IPS-18a (cell line): ENCODE data around the gene ENO2.

Experiments used
- H3K27ac ChIP-seq: one replicate; pipeline ENCODE4 v1.5.1; 2013; ENCODE audit warnings: low read length
- H3K27me3 ChIP-seq: one replicate; pipeline ENCODE4 v1.6.1; 2013; ENCODE audit warnings: mild to moderate bottlenecking, low read length; ENCODE audit not compliant: control insufficient read depth, insufficient read depth
- H3K36me3 ChIP-seq: one replicate; pipeline ENCODE4 v1.6.1; 2013; ENCODE audit warnings: low read depth, low read length; ENCODE audit not compliant: control insufficient read depth
- H3K4me1 ChIP-seq: one replicate; pipeline ENCODE4 v1.6.1; 2013; ENCODE audit warnings: low read depth, low read length; ENCODE audit not compliant: control insufficient read depth
- H3K4me3 ChIP-seq: one replicate; pipeline ENCODE4 v1.5.1; 2013; ENCODE audit warnings: low read length
- H3K9ac ChIP-seq: one replicate; pipeline ENCODE4 v1.6.1; 2013; ENCODE audit warnings: mild to moderate bottlenecking, low read length, moderate library complexity
- H3K9me3 ChIP-seq: one replicate; pipeline ENCODE4 v1.6.1; 2013; ENCODE audit warnings: low read depth, low read length; ENCODE audit not compliant: control insufficient read depth

ENO2 gene

DNA sequence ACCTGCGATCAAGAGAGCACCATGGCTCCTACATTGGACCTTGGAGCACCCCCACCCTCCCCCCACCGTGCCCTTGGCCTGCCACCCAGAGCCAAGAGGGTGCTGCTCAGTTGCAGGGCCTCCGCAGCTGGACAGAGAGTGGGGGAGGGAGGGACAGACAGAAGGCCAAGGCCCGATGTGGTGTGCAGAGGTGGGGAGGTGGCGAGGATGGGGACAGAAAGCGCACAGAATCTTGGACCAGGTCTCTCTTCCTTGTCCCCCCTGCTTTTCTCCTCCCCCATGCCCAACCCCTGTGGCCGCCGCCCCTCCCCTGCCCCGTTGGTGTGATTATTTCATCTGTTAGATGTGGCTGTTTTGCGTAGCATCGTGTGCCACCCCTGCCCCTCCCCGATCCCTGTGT, 27.4 kb downstream of the ENO2 start:
- Histone ChIP-seq H3K9me3 (no peaks in the 10 kb centered on the region), H3K4me1 (peaks cover 28% of the 10 kb centered on the region), H3K4me3 (no peak overlapping the region), H3K27ac (no peak overlapping the region), H3K36me3 (peaks cover 12% of the 10 kb centered on the region), H3K9ac (no peak overlapping the region), H3K27me3 (no peaks in the 10 kb centered on the region)

DNA sequence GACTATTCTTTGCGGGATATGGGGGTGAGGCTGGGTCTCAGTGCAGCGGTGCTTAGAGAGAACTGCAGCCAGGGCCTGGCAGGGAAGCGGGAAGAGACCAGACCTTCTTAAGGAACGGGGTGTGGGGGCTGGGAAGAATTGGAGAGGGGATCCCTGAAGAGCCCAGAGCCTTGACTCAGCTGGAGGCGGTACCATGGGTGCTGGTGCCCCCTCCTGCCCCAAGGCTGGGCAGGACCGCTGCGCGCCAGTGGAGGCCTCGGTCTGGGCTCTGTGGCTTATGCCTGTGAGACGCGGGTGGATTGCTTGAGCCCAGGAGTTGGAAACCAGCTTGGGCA, 27.9 kb downstream of the ENO2 start:
- Histone ChIP-seq H3K4me3 (no peak overlapping the region), H3K9me3 (no peaks in the 10 kb centered on the region), H3K27me3 (no peaks in the 10 kb centered on the region), H3K27ac (no peak overlapping the region), H3K4me1 (peaks cover 28% of the 10 kb centered on the region), H3K9ac (no peak overlapping the region), H3K36me3 (peaks cover 12% of the 10 kb centered on the region)

DNA sequence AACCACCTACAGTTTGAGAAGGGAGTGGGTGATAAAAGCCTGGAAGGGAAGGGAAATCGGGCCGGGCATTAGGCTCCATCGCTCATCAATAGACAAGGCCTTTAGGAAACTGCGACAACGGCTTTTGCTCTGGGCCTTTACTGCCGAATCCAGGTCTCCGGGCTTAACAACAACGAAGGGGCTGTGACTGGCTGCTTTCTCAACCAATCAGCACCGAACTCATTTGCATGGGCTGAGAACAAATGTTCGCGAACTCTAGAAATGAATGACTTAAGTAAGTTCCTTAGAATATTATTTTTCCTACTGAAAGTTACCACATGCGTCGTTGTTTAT, 29.0 kb downstream of the ENO2 start:
- H3K4me3 ChIP-seq: peak overlapping the region; percentile 94
- peaks cover 12% of the 10 kb centered on the region for H3K36me3 ChIP-seq
- H3K27ac ChIP-seq: peak overlapping the region; percentile 90
- peak overlapping the region; percentile 96 for H3K9ac ChIP-seq
- H3K9me3 ChIP-seq: no peaks in the 10 kb centered on the region
- H3K27me3 ChIP-seq: no peaks in the 10 kb centered on the region
- peaks cover 25% of the 10 kb centered on the region for H3K4me1 ChIP-seq

DNA sequence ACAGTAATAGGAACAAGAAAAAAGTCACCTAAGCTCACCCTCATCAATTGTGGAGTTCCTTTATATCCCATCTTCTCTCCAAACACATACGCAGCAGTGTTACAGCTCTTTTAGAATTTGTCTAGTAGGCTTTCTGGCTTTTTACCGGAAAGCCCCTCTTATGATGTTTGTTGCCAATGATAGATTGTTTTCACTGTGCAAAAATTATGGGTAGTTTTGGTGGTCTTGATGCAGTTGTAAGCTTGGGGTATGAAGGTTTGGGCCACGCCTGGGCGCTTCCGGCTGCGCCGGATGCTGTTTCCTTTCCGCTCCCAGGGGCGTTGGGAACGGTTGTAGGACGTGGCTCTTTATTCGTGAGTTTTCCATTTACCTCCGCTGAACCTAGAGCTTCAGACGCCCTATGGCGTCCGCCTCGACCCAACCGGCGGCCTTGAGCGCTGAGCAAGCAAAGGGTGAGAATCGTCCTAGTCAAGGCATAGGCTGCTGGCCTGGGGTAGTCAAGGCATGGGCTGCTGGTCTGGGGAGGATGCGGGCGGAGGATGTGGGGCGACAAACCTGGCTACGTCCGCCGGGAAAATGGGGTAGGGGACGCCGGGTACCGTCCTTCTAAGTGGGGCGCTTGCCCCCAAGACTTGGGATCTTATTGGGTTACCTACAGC, 29.5 kb downstream of the ENO2 start, which contains the start of the genes C12orf57 and RNU7-1:
Gene C12orf57, plus strand, starts transcription at position 301 of the 659 bp plus-strand sequence. Its CDS starts 100 bp downstream, at position 401.
Gene RNU7-1, plus strand, starts transcription at position 95 of the 659 bp plus-strand sequence.
- Histone ChIP-seq H3K27me3 (no peaks in the 10 kb centered on the region), H3K36me3 (peaks cover 12% of the 10 kb centered on the region), H3K9me3 (no peaks in the 10 kb centered on the region), H3K4me3 (peak within 1 kb of the TSS; percentile 94), H3K9ac (peak within 1 kb of the TSS; percentile 96), H3K27ac (peak within 1 kb of the TSS; percentile 90), H3K4me1 (peaks cover 23% of the 10 kb centered on the region)

DNA sequence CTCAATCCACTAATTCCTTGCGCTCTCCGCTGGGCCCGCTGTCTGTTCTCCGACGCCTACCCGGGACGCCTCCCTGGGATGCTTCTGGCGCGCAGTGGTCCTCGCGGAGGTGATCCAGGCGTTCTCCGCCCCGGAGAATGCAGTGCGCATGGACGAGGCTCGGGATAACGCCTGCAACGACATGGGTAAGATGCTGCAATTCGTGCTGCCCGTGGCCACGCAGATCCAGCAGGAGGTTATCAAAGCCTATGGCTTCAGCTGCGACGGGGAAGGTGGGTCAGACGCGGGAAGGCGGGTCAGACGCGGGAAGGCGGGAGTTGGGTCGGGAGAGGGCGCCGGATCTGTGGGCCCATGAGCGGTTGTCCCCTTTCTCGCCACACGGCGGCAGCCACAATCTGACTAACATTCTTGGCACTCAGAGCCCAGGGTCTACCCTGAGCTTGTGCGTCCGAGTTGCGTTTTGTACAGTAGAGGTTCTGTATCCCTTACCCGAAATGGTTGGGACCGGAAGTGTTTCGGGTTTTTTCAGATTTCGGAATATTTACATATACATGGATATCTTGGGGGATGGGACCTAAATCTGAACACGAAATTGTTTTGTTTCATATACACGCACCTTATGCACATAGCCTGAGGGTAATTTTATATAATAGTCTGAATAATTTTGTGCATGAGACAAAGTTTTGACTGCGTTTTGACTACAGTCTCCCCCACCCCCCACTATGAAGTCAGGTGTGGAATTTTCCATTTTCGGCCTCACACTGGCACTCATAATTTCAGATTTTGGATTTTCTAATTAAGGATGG, 30.2 kb downstream of the ENO2 start:
- peak overlapping the region; percentile 90 for H3K27ac ChIP-seq
- H3K4me1 ChIP-seq: peaks cover 23% of the 10 kb centered on the region
- no peaks in the 10 kb centered on the region for H3K27me3 ChIP-seq
- H3K4me3 ChIP-seq: peak overlapping the region; percentile 94
- peak overlapping the region; percentile 96 for H3K9ac ChIP-seq
- peaks cover 12% of the 10 kb centered on the region for H3K36me3 ChIP-seq
- no peaks in the 10 kb centered on the region for H3K9me3 ChIP-seq

DNA sequence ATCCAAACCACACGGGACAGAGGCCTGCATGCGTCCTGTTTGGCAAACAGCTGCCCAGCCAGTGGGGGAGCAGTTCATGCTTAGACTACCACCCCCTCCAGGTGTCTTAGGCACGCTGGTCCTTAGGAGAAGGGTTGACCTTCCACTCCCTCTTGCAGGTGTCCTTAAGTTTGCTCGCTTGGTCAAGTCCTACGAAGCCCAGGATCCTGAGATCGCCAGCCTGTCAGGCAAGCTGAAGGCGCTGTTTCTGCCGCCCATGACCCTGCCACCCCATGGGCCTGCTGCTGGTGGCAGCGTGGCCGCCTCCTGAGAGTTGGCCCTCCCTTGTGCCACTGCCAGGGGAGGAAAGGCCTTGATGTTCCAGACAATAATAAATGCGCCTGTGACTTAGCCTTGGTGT, 31.2 kb downstream of the ENO2 start:
- peaks cover 10% of the 10 kb centered on the region for H3K36me3 ChIP-seq
- H3K4me1 ChIP-seq: peaks cover 23% of the 10 kb centered on the region
- no peaks in the 10 kb centered on the region for H3K9me3 ChIP-seq
- no peak overlapping the region for H3K9ac ChIP-seq
- peak overlapping the region; percentile 53 for H3K4me3 ChIP-seq
- H3K27ac ChIP-seq: no peak overlapping the region
- H3K27me3 ChIP-seq: no peaks in the 10 kb centered on the region

DNA sequence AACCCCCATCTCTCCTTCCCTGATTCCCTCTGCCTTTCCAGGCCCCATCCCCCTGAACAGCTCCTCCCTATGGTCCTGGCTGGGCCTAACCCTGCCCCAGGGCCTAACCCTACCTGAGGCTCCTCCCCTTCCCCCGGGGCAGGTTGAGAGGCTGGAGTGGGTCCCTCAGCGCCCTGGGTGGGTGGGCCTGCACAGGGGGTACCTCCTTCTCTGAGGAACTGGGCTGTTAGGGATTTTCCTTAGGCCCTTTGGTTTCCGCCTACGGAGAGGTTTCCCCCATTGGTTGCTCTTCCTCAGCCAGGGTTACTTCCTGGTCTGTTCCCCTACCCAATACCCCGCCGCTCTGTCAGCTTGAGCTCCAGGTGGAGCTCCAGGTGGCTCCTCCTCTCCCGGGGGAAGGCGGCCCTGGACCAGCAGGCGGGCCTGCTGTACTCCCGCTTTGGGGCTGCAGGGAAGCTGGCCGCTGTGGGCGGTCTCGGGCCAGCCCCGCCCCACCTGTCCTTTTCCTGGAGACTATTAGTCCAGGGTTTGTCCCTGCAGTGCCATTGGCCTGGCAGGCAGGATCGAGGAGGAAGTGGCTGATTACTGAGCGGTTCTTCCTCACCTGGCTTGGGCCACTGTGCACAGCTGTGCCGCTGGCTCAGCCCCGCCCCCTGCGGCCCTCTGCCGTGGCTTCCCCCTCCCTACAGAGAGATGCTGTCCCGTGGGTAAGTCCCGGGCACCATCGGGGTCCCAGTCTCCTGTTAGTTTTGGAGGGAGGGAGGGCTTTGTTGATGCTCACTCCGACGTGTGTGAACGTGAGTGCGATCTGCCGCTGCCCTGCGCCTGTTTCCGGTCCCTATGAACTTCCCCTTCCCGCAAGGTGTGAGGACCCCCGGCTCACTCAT, 31.9 kb downstream of the ENO2 start:
- Histone ChIP-seq H3K27ac (no peak overlapping the region), H3K9ac (peak overlapping the region; percentile 8), H3K4me1 (peaks cover 23% of the 10 kb centered on the region)

DNA sequence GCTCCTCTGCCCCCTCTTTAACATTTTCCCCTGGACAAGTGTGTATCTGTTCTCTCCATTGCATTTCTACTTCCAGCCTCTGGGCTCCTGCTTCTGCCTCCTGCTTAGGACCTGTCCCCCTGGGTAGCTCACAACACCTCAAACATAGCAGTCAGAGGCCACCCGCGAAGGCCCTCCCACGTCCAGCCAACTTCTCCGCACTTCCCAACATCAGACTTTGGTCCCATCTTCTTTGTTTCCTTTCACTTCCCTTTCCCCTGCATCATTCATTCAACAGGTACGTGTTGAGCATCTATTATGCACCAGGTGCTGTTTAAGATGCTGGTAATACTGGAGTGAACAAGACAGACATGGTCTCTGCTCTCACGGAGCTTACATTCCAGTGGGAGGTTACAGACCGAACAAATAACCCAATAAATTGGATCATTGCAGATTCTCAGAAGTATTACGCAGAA, 32.6 kb downstream of the ENO2 start:
- no peaks in the 10 kb centered on the region for H3K27me3 ChIP-seq
- H3K27ac ChIP-seq: no peak overlapping the region
- H3K4me1 ChIP-seq: peaks cover 23% of the 10 kb centered on the region
- H3K36me3 ChIP-seq: no peaks in the 10 kb centered on the region
- H3K4me3 ChIP-seq: peak overlapping the region; percentile 53
- peak overlapping the region; percentile 8 for H3K9ac ChIP-seq
- H3K9me3 ChIP-seq: no peaks in the 10 kb centered on the region

More for the DNA sequence above, 31.9 kb downstream of the ENO2 start:
- Histone ChIP-seq H3K27me3 (no peaks in the 10 kb centered on the region), H3K4me3 (peak overlapping the region; percentile 53), H3K9me3 (no peaks in the 10 kb centered on the region), H3K36me3 (peaks cover 3% of the 10 kb centered on the region)

DNA sequence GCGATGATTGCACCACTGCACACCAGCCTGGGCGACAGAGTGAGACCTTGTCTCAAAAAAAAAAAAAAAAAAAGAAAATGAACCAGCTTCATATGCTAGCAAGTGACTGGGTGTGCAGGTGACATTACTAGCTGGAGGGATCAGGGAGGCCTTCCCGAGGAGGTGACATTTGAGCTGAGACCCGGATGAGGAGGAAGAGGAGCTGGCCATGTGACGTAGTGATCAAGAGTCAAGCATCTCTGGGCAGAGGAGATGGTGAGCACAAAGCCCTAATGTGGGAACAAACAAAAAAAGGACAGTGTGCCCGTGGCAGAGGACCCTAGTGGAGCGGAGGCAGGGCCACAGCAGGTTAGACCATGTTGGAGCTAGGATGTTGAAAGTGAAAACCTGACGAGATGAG, 33.2 kb downstream of the ENO2 start:
- no peaks in the 10 kb centered on the region for H3K9me3 ChIP-seq
- peaks cover 23% of the 10 kb centered on the region for H3K4me1 ChIP-seq
- H3K9ac ChIP-seq: no peak overlapping the region
- no peak overlapping the region for H3K4me3 ChIP-seq
- no peaks in the 10 kb centered on the region for H3K36me3 ChIP-seq
- H3K27me3 ChIP-seq: no peaks in the 10 kb centered on the region
- H3K27ac ChIP-seq: no peak overlapping the region

DNA sequence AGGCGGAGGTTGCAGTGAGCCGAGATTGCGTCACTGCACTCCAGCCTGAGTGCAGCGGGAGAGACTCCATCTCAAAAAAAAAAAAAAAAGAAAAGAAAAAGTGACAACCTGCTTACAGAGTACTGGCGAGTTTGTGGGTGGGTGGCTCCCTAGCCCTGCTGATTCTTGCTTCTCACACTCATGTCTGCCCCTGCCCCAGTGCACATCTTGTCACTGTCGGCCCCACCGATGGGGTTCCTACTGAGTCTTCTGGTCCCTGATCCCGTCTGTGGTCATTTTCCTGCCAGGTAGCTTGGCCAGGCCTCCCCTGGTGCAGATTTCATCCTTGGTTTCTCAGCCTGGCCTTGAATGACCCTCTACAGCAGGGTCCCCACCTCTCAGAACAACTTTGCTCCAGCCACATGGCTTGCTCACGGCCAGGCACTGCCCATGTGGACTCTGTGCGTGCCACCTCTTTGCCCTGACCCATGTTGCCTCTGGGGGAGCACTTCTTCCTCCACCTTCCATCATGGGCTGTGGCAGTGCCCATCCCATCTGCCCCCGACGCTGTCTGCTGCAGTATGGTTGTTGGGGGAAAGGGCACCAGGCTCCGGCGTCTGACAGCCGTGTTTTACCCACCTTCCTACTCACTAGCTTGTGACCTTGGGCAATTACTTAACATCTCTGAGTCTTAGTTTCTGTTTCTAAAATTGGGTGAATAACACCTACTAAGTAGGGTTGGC, 34.7 kb downstream of the ENO2 start:
- H3K9me3 ChIP-seq: no peaks in the 10 kb centered on the region
- no peak overlapping the region for H3K27ac ChIP-seq
- peaks cover 15% of the 10 kb centered on the region for H3K4me1 ChIP-seq
- no peak overlapping the region for H3K4me3 ChIP-seq
- no peaks in the 10 kb centered on the region for H3K36me3 ChIP-seq
- H3K27me3 ChIP-seq: no peaks in the 10 kb centered on the region
- no peak overlapping the region for H3K9ac ChIP-seq

DNA sequence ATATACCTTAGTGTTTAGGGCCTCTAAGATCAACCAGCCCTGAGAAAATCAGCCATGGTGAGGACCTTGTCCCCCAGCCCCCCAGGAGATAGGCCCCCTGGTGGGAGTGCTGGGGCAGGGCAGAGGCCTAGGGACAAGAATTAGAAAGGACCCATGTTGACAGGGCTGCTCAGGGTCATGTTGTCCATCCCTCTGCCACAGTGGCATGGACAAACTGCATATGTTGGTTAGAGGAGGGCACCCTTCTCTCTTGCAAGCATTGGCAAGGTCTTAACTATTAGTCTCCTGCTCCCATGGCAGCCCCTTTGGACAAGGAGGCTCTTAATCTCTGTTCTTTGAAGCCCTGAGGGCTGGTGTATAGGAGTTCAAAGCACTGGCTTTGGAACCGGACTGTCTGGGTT, 36.0 kb downstream of the ENO2 start:
- no peaks in the 10 kb centered on the region for H3K36me3 ChIP-seq
- H3K9ac ChIP-seq: no peak overlapping the region
- H3K27ac ChIP-seq: no peak overlapping the region
- H3K4me1 ChIP-seq: peaks cover 8% of the 10 kb centered on the region
- H3K4me3 ChIP-seq: no peak overlapping the region
- no peaks in the 10 kb centered on the region for H3K9me3 ChIP-seq
- H3K27me3 ChIP-seq: no peaks in the 10 kb centered on the region
